ENCODE measurements around the gene DPPA5. TPM values are rescaled to one million over a fixed set of nuclear protein-coding genes. Genes with fewer than 3 reads are reported as not detected.

DPPA5 gene
- not detected for total RNA-seq
- not detected for total RNA-seq (2013)

- Histone ChIP-seq H3K4me1 (ENCODE audit: control insufficient read depth, insufficient read depth, low read length) (peaks cover under 1% of the 10 kb centered on the region), H3K9me3 (ENCODE audit: control insufficient read depth, insufficient read depth, low read length) (no peaks in the 10 kb centered on the region), H3K4me3 (ENCODE audit: low read length) (no peak within 1 kb of the TSS), H3K36me3 (ENCODE audit: control insufficient read depth, insufficient read depth, low read length) (no peaks in the 10 kb centered on the region), H3K27me3 (ENCODE audit: control insufficient read depth, insufficient read depth, low read length) (peaks cover 8% of the 10 kb centered on the region), H3K27ac (ENCODE audit: low read length) (no peak within 1 kb of the TSS)
- intact Hi-C loops (cut with micrococcal nuclease): no loop called here
- H3K36me3 Mint-ChIP-seq: no peaks in the 10 kb centered on the region
- H3K9me3 Mint-ChIP-seq: no peaks in the 10 kb centered on the region
- DNase-seq (no peak), ATAC-seq (no peak)
- peaks cover 15 to 19% of the 10 kb centered on the region in 2 donors for H3K27me3 Mint-ChIP-seq (ENCODE audit: low read depth in 2 of 2)
- WGBS (ENCODE audit: insufficient coverage): 81% methylated on average over 59 of the region's 59 CpGs
- peaks cover 6 to 7% of the 10 kb centered on the region in 2 donors for H3K4me1 Mint-ChIP-seq
- no peak within 1 kb of the TSS for H3K27ac Mint-ChIP-seq
- no peak for TF ChIP-seq CTCF (IDR thresholded peaks at IDR 0.05)
- H3K4me3 Mint-ChIP-seq: no peak within 1 kb of the TSS
These were observed at the start of gene DPPA5 for GRCh38 chr6:73353636-73354593. Gene DPPA5 (minus strand): TSS chr6:73354276. CDS start chr6:73354225, 51 bp downstream.

- H3K27ac ChIP-seq (ENCODE audit: low read length): no peak overlapping the region
- H3K4me1 ChIP-seq (ENCODE audit: control insufficient read depth, insufficient read depth, low read length): no peaks in the 10 kb centered on the region
- DNase-seq (no peak), ATAC-seq (no peak)
- Mint-ChIP-seq H3K4me1 (peaks cover 0 to 5% of the 10 kb centered on the region in 2 donors), H3K4me3 (no peak overlapping the region), H3K27me3 (ENCODE audit: low read depth in 2 of 2) (no peaks in the 10 kb centered on the region), H3K9me3 (no peaks in the 10 kb centered on the region), H3K36me3 (no peaks in the 10 kb centered on the region), H3K27ac (no peak overlapping the region)
- no peak overlapping the region for H3K4me3 ChIP-seq (ENCODE audit: low read length)
- no peaks in the 10 kb centered on the region for H3K27me3 ChIP-seq (ENCODE audit: control insufficient read depth, insufficient read depth, low read length)
- intact Hi-C loops (cut with micrococcal nuclease): no loop called here
- H3K36me3 ChIP-seq (ENCODE audit: control insufficient read depth, insufficient read depth, low read length): no peaks in the 10 kb centered on the region
- no peaks in the 10 kb centered on the region for H3K9me3 ChIP-seq (ENCODE audit: control insufficient read depth, insufficient read depth, low read length)
- no peak for TF ChIP-seq CTCF (IDR thresholded peaks at IDR 0.05)
These were observed 46.6 kb upstream of the DPPA5 start for GRCh38 chr6:73400656-73401055.

- intact Hi-C loops (cut with micrococcal nuclease): no loop called here
- Histone ChIP-seq H3K9me3 (ENCODE audit: control insufficient read depth, insufficient read depth, low read length) (no peaks in the 10 kb centered on the region), H3K27me3 (ENCODE audit: control insufficient read depth, insufficient read depth, low read length) (no peaks in the 10 kb centered on the region), H3K4me3 (ENCODE audit: low read length) (no peak overlapping the region), H3K4me1 (ENCODE audit: control insufficient read depth, insufficient read depth, low read length) (no peaks in the 10 kb centered on the region), H3K36me3 (ENCODE audit: control insufficient read depth, insufficient read depth, low read length) (no peaks in the 10 kb centered on the region), H3K27ac (ENCODE audit: low read length) (no peak overlapping the region)
- Mint-ChIP-seq H3K9me3 (no peaks in the 10 kb centered on the region), H3K27me3 (ENCODE audit: low read depth in 2 of 2) (no peaks in the 10 kb centered on the region), H3K4me1 (peaks cover 10 to 13% of the 10 kb centered on the region in 2 donors), H3K4me3 (no peak overlapping the region), H3K27ac (no peak overlapping the region), H3K36me3 (no peaks in the 10 kb centered on the region)
- ATAC-seq: no peak
- no peak for TF ChIP-seq CTCF (IDR thresholded peaks at IDR 0.05)
- no peak for DNase-seq
- 97% methylated on average over 10 of the region's 10 CpGs for WGBS (ENCODE audit: insufficient coverage)
These were observed 41.8 kb upstream of the DPPA5 start for GRCh38 chr6:73395875-73396274.

Data from natural killer cell (primary cell).